NCI-H146 treated with DMSO at 0.1 percent for 48 hours (cell line): ENCODE data around the gene IFT122.
"Not testable (repeated sequence)": the region's sequence is repeated elsewhere in the genome, so short reads cannot be mapped to it uniquely, and the experiment has no call there.

ENCODE experiments used
- DNase-seq: peaks from one replicate; lab custom pipeline; 2025; ENCODE audit not compliant: unreplicated experiment; lab: John Stamatoyannopoulos, UW

The IFT122 gene

GRCh38 chr3:129492691-129493090, 52.7 kb downstream of the IFT122 start:
- no peak for DNase-seq

- DNase-seq = no peak
These were observed 53.2 kb downstream of the IFT122 start for GRCh38 chr3:129493206-129493605.

GRCh38 chr3:129494499-129494898, 54.5 kb downstream of the IFT122 start:
- not testable (repeated sequence) for DNase-seq

- DNase-seq = not testable (repeated sequence)
These were observed 55.1 kb downstream of the IFT122 start for GRCh38 chr3:129495006-129495639.

- DNase-seq = not testable (repeated sequence)
These were observed 57.9 kb downstream of the IFT122 start for GRCh38 chr3:129497876-129498275.

GRCh38 chr3:129498603-129499488, 58.8 kb downstream of the IFT122 start:
- DNase-seq = not testable (repeated sequence)

GRCh38 chr3:129499604-129500333, 59.7 kb downstream of the IFT122 start:
- DNase-seq = not testable (repeated sequence)

GRCh38 chr3:129500334-129500658, 60.3 kb downstream of the IFT122 start:
- no peak for DNase-seq

GRCh38 chr3:129501630-129502029, 61.6 kb downstream of the IFT122 start:
- no peak for DNase-seq

- DNase-seq = no peak
These were observed 62.8 kb downstream of the IFT122 start for GRCh38 chr3:129502641-129503408.

GRCh38 chr3:129503471-129504291, 63.7 kb downstream of the IFT122 start:
- DNase-seq = no peak

GRCh38 chr3:129504471-129505100, 64.6 kb downstream of the IFT122 start:
- no peak for DNase-seq

GRCh38 chr3:129505341-129505740, 65.3 kb downstream of the IFT122 start:
- DNase-seq = no peak

- peak; percentile 97 for DNase-seq
These were observed 66.3 kb downstream of the IFT122 start for GRCh38 chr3:129506231-129506742.

- DNase-seq = no peak
These were observed 67.3 kb downstream of the IFT122 start for GRCh38 chr3:129507181-129507831.

- no peak for DNase-seq
These were observed 72.6 kb downstream of the IFT122 start for GRCh38 chr3:129512595-129512994.

- no peak for DNase-seq
These were observed 73.7 kb downstream of the IFT122 start for GRCh38 chr3:129513705-129514104.

GRCh38 chr3:129514110-129514509, 74.1 kb downstream of the IFT122 start:
- DNase-seq = no peak

GRCh38 chr3:129514563-129514962, 74.5 kb downstream of the IFT122 start:
- DNase-seq = no peak
